ENCODE results near the gene MAP2K3.
"Not testable (repeated sequence)": the region's sequence is repeated elsewhere in the genome, so short reads cannot be mapped to it uniquely, and the experiment has no call there.

Gene MAP2K3

GRCh38 chr17:21296097-21297025 lies 11.8 kb downstream of the MAP2K3 start:
- no peak for DNase-seq (ENCODE audit: low spot score)

GRCh38 chr17:21297026-21297520 lies 12.6 kb downstream of the MAP2K3 start:
- no peak for DNase-seq (ENCODE audit: low spot score)

GRCh38 chr17:21297597-21297996 lies 13.1 kb downstream of the MAP2K3 start:
- DNase-seq (ENCODE audit: low spot score) = no peak

- no peak for DNase-seq (ENCODE audit: low spot score)
These were observed 13.8 kb downstream of the MAP2K3 start for GRCh38 chr17:21298056-21298982.

- DNase-seq (ENCODE audit: low spot score) = no peak
These were observed 14.5 kb downstream of the MAP2K3 start for GRCh38 chr17:21298983-21299519.

- DNase-seq (ENCODE audit: low spot score) = no peak
These were observed 15.6 kb downstream of the MAP2K3 start for GRCh38 chr17:21299981-21300600.

GRCh38 chr17:21300601-21301571 lies 16.4 kb downstream of the MAP2K3 start:
- no peak for DNase-seq (ENCODE audit: low spot score)

GRCh38 chr17:21301593-21302550 lies 17.4 kb downstream of the MAP2K3 start:
- no peak for DNase-seq (ENCODE audit: low spot score)

GRCh38 chr17:21302711-21303425 lies 18.4 kb downstream of the MAP2K3 start:
- DNase-seq (ENCODE audit: low spot score) = no peak

DNA sequence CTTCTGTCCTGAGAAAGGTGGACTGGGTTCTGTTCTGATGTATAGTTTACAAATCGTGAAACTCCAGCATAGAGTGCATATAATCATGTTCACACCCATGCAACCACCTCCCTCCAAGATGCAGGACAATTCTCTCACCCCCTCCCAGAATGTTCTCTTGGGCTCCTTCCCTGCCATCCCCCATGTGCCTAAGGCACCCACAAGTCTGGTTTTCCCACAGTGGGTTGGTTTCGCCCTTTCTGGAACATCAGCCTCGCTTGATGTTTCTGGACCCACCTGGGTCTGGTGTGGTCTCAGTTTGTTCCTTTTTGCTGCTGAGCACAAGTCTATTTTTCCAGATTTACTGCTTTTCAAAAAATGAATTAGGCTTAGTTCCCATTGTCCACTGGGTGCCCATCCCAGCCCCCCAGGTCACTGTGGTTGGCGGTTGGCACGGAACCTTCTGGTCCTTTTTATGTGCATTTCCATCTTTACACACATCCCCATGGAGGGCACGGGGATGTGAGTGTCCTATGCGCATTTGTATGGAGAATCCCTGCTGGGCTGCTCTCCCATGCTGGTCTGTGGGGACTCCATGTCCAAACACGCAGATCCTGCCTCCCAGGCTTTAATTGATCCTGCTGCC lies 19.0 kb downstream of the MAP2K3 start:
- DNase-seq (ENCODE audit: low spot score) = no peak

GRCh38 chr17:21304091-21304490 lies 19.6 kb downstream of the MAP2K3 start:
- DNase-seq (ENCODE audit: low spot score) = no peak

- not testable (repeated sequence) for DNase-seq (ENCODE audit: low spot score)
These were observed 20.1 kb downstream of the MAP2K3 start for GRCh38 chr17:21304551-21305151.

DNA sequence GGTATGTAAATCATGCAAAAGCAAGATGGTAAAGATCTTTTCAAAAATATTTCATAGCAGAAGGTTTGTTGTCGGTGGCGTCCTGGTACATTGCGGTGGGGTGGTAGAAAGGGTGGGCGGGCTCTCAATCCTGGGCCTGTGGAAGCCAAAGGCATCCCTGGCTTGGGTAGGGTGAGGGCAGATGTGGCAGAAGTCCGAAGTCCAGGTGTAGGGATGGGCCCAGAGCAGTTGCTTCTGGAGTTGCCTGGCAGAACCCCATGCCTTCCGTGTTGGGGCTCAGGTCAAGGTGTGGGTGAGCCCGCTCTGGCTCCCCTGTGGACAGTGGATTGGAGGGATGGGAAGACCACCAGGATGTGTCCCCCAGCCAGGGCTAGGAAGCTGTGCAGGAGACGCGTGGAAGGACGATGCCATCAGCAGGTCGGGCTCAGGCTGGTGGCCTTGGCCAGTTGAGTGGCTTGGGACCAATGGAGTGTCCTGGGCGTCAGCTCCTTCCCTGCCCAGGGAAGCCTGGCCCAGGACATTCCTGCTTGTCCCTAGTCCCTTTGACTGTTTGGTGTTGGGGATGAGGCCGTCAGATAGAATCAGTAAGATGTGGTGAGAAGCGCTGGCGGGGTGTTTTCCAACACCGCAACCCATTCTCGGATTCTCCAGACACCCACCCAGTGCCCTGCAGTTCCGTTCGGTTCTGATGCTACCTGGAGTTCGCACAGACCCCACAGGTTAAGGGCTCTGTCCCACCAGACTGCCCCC lies 21.1 kb downstream of the MAP2K3 start:
- DNase-seq (ENCODE audit: low spot score) = not testable (repeated sequence)

DNA sequence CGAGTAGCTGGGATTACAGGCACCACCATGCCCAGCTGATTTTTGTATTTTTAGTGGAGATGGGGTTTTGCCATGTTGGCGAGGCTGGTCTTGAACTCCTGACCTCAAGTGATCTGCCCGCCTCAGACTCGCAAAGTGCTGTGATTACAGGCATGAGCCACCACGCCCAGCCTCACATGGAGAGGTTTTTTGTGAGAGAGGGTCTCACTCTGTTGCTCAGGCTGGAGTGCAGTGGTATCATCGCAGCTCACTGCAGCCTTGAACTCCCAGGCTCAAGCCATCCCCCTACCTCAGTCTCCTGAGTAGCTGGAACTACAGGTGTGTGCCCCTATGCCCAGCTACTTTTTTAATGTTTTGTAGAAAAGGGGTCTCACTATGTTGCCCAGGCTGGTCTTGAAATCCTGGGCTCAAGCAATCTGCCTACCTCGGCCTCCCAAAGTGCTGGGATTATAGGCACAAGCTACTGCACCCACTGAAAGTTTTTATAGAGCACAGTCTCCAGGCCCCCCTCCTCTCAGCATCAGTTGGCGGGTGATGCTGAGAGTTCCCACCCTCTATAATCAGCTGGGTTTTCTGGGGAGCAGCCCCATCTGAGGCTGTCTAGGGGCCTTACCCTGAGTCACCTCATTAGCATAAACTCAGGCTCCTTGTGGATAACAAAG lies 22.2 kb downstream of the MAP2K3 start:
- not testable (repeated sequence) for DNase-seq (ENCODE audit: low spot score)

GRCh38 chr17:21307273-21307625 lies 22.7 kb downstream of the MAP2K3 start:
- not testable (repeated sequence) for DNase-seq (ENCODE audit: low spot score)

GRCh38 chr17:21308931-21309381 lies 24.4 kb downstream of the MAP2K3 start:
- DNase-seq (ENCODE audit: low spot score) = not testable (repeated sequence)

Measured in CD4-positive, alpha-beta T cell treated with Interleukin-15 for 4 hours (primary cell).